Caco-2 (cell line): Measurements from ENCODE around the gene UHMK1. TPM values are rescaled to one million over a fixed set of nuclear protein-coding genes. Genes with fewer than 3 reads are reported as not detected.
"Not testable (repeated sequence)": the region's sequence is repeated elsewhere in the genome, so short reads cannot be mapped to it uniquely, and the experiment has no call there.

ENCODE experiments used
- BruUV-seq: library from RNA; stranded (reverse); fragments of 400-500 nt; replicated peaks from 2 replicates; lab custom pipeline; 2021; lab: Mats Ljungman, UMichigan
- CTCF ChIA-PET: fragments of 300-600 bp; sonication (Branson Sonifier 250); formaldehyde crosslinking; loops from one replicate; lab custom pipeline; 2022; ENCODE audit warnings: antibody characterized with exemption; lab: Charles Lee
- POLR2A ChIA-PET: fragments of 300-600 bp; sonication (Branson Sonifier 250); formaldehyde crosslinking; loops from one replicate; lab custom pipeline; 2022; ENCODE audit warnings: antibody characterized with exemption; lab: Charles Lee
- DNase-seq, 2 experiments: peaks; one replicate each; pipeline versions ENCODE4 v3.0.0 to v3.0.0-alpha.2; 2020 to 2022
- H3K27me3 ChIP-seq: replicated peaks from 2 replicates; pipeline ENCODE4 v1.6.0; 2011; ENCODE audit warnings: low read length; ENCODE audit not compliant: control insufficient read depth, insufficient read depth
- H3K36me3 ChIP-seq: 2 replicates; pipeline ENCODE4 v1.5.1; 2011; ENCODE audit warnings: low read length; ENCODE audit not compliant: control insufficient read depth, insufficient read depth
- H3K4me1 ChIP-seq: fragments of 250-450 bp; sonication (Bioruptor Pico); 2 replicates; pipeline ENCODE4 v1.5.1; 2020; ENCODE audit warnings: mild to moderate bottlenecking
- H3K4me3 ChIP-seq: 2 replicates; pipeline ENCODE4 v1.5.1; 2011; ENCODE audit warnings: low read depth, mild to moderate bottlenecking, control low read depth, low read length
- H3K9me3 ChIP-seq: fragments of 250-450 bp; sonication (Bioruptor Pico); 2 replicates; pipeline ENCODE4 v1.5.1; 2020; ENCODE audit warnings: mild to moderate bottlenecking, moderate library complexity
- H3K27ac Mint-ChIP-seq: one replicate; pipeline ENCODE4 v1.8.0; 2022; ENCODE audit warnings: mixed read lengths; ENCODE audit not compliant: unreplicated experiment
- H3K27me3 Mint-ChIP-seq: one replicate; pipeline ENCODE4 v1.8.0; 2022; ENCODE audit warnings: mixed read lengths; ENCODE audit not compliant: insufficient read depth, unreplicated experiment
- H3K36me3 Mint-ChIP-seq: one replicate; pipeline ENCODE4 v1.8.0; 2022; ENCODE audit warnings: mild to moderate bottlenecking, mixed read lengths; ENCODE audit not compliant: insufficient read depth, unreplicated experiment
- H3K4me1 Mint-ChIP-seq: one replicate; pipeline ENCODE4 v1.8.0; 2022; ENCODE audit warnings: low read depth, mixed read lengths; ENCODE audit not compliant: unreplicated experiment
- H3K4me3 Mint-ChIP-seq: one replicate; pipeline ENCODE4 v1.8.0; 2022; ENCODE audit warnings: mild to moderate bottlenecking, moderate library complexity, mixed read lengths; ENCODE audit not compliant: unreplicated experiment
- H3K9me3 Mint-ChIP-seq: one replicate; pipeline ENCODE4 v1.8.0; 2022; ENCODE audit warnings: mixed read lengths; ENCODE audit not compliant: unreplicated experiment
- intact Hi-C: fragments of 100-400 bp; cut with micrococcal nuclease; formaldehyde crosslinking; loops from one replicate; pipeline ENCODE4 v1.10.0; 2022; ENCODE audit not compliant: unreplicated experiment
- total RNA-seq: library from RNA; stranded (reverse); gene quantifications from 2 replicates; pipeline ENCODE4 v1.2.3, GENCODE V29; 2022
- TF ChIP-seq, protein P1 (sequence below), 2 experiments: fragments of 200-600 bp in 1 of 2; IDR thresholded peaks; 1 replicate in 1 of 2; 2 replicates in 1 of 2; pipeline versions ENCODE4 v1.5.1 to v1.8.0; 2011 to 2022; ENCODE audit warnings: antibody characterized with exemption in 1 of 2, control low read depth in 1 of 2, inconsistent platforms in 1 of 2, low read depth in 1 of 2, low read length in 1 of 2, mild to moderate bottlenecking in 1 of 2, moderate library complexity in 1 of 2; ENCODE audit not compliant: insufficient read depth in 1 of 2, severe bottlenecking in 1 of 2, unreplicated experiment in 1 of 2

Gene UHMK1
- total RNA-seq, 1 experiment from 2014 or later: 24.9 TPM

DNA sequence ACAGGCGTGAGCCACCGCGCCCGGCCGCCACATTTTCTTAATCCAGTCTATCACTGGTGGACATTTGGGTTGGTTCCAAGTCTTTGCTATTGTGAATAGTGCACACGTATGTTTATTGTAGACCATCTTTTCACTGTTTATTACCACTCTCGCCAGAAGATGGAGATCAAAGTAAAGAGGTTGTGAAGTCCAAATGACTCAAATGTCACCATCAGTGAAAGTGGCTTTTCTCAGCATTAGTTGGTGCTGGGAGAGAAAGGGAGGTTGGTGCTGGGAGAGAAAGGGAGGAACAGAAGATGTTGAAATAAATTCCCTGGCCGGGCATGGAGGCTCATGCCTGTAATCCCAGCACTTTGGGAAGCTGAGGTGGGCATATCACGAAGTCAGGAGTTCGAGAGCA is 10.4 kb upstream of the UHMK1 start:
- no peaks in the 10 kb centered on the region for H3K4me1 Mint-ChIP-seq
- intact Hi-C loops: no loop called here
- Histone ChIP-seq H3K9me3 (no peaks in the 10 kb centered on the region), H3K36me3 (no peaks in the 10 kb centered on the region), H3K27me3 (no peaks in the 10 kb centered on the region), H3K4me1 (no peaks in the 10 kb centered on the region), H3K4me3 (no peak overlapping the region)
- TF ChIP-seq, protein P1, sequence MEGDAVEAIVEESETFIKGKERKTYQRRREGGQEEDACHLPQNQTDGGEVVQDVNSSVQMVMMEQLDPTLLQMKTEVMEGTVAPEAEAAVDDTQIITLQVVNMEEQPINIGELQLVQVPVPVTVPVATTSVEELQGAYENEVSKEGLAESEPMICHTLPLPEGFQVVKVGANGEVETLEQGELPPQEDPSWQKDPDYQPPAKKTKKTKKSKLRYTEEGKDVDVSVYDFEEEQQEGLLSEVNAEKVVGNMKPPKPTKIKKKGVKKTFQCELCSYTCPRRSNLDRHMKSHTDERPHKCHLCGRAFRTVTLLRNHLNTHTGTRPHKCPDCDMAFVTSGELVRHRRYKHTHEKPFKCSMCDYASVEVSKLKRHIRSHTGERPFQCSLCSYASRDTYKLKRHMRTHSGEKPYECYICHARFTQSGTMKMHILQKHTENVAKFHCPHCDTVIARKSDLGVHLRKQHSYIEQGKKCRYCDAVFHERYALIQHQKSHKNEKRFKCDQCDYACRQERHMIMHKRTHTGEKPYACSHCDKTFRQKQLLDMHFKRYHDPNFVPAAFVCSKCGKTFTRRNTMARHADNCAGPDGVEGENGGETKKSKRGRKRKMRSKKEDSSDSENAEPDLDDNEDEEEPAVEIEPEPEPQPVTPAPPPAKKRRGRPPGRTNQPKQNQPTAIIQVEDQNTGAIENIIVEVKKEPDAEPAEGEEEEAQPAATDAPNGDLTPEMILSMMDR (IDR thresholded peaks at IDR 0.05; ENCODE audit: insufficient read depth in 1 of 2, low read depth in 1 of 2, low read length in 1 of 2, severe bottlenecking in 1 of 2, unreplicated experiment in 1 of 2): no peak
- POLR2A ChIA-PET: no interaction called here
- H3K27me3 Mint-ChIP-seq: peaks cover 12% of the 10 kb centered on the region
- CTCF ChIA-PET: no interaction called here
- BruUV-seq: no TSS peak
- no peaks in the 10 kb centered on the region for H3K9me3 Mint-ChIP-seq
- no peaks in the 10 kb centered on the region for H3K36me3 Mint-ChIP-seq
- no peak overlapping the region for H3K4me3 Mint-ChIP-seq
- H3K27ac Mint-ChIP-seq: no peak overlapping the region
- DNase-seq: no peak

DNA sequence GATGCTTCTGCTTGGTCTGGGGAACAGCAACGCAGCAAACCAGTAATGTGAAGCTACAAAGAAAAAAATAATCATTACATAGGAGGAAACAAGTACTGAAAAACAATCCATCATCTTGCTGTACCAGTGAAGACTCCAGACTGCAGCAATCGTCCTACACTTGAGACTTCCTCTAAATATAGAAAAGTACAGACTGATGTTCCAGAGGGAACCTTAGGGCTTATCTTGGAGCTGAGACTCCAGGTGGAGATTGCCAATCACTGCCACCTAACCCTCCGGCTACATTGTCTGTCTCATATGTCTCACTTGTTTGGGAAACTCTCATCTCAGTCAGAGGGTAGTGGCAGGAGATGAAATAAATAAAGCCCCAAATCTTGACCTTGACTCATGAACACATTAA is 9.4 kb upstream of the UHMK1 start:
- no TSS peak for BruUV-seq
- ChIA-PET CTCF (no interaction called here), POLR2A (no interaction called here)

GRCh38 chr1:162495531-162496233 is 1.9 kb upstream of the UHMK1 start:
- BruUV-seq, H3K4me1 Mint-ChIP-seq, H3K27ac Mint-ChIP-seq, H3K9me3 Mint-ChIP-seq, H3K36me3 ChIP-seq, H3K27me3 ChIP-seq, H3K36me3 Mint-ChIP-seq, H3K9me3 ChIP-seq, DNase-seq, H3K4me3 Mint-ChIP-seq, H3K27me3 Mint-ChIP-seq, H3K4me1 ChIP-seq, POLR2A ChIA-PET, H3K4me3 ChIP-seq: not testable (repeated sequence)
- intact Hi-C loops: loop anchor here (5.0 kb wide), 1 partner anchor 138 kb away; no protein-coding TSS in a partner anchor
- CTCF ChIA-PET: interaction anchor here (0.6 kb wide), 1 partner anchor 105 kb away, joined by 3 read pairs; no protein-coding TSS in a partner anchor

More for the DNA sequence above, 9.4 kb upstream of the UHMK1 start:
- Mint-ChIP-seq H3K27ac (no peak overlapping the region), H3K9me3 (no peaks in the 10 kb centered on the region), H3K27me3 (peaks cover 12% of the 10 kb centered on the region), H3K4me1 (no peaks in the 10 kb centered on the region), H3K36me3 (no peaks in the 10 kb centered on the region), H3K4me3 (no peak overlapping the region)
- DNase-seq: no peak
- H3K27me3 ChIP-seq: no peaks in the 10 kb centered on the region
- H3K9me3 ChIP-seq: no peaks in the 10 kb centered on the region
- TF ChIP-seq, protein P1 (IDR thresholded peaks at IDR 0.05; ENCODE audit: insufficient read depth in 1 of 2, low read depth in 1 of 2, low read length in 1 of 2, severe bottlenecking in 1 of 2, unreplicated experiment in 1 of 2): no peak
- intact Hi-C loops: no loop called here
- H3K4me3 ChIP-seq: no peak overlapping the region
- no peaks in the 10 kb centered on the region for H3K4me1 ChIP-seq
- no peaks in the 10 kb centered on the region for H3K36me3 ChIP-seq
